MM.1S (cell line): ENCODE data around the gene CLEC17A.
"Not testable (repeated sequence)": the region's sequence is repeated elsewhere in the genome, so short reads cannot be mapped to it uniquely, and the experiment has no call there.

ENCODE experiments used
- DNase-seq: peaks from one replicate; pipeline ENCODE4 v3.0.0-alpha.2; 2015
- H2AFZ ChIP-seq: fragments of 300-600 bp; sonication (generic); 2 replicates; pipeline ENCODE4 v1.6.0; 2016; ENCODE audit warnings: antibody characterized with exemption, low read length
- H3F3A ChIP-seq: fragments of 300-600 bp; sonication (generic); 2 replicates; pipeline ENCODE4 v1.6.1; 2016; ENCODE audit warnings: mild to moderate bottlenecking, antibody characterized with exemption, low read length, moderate library complexity, mixed read lengths; ENCODE audit not compliant: insufficient read depth
- H3K27ac ChIP-seq: fragments of 300-600 bp; sonication (generic); 2 replicates; pipeline ENCODE4 v1.5.1; 2016; ENCODE audit warnings: mild to moderate bottlenecking, low read length
- H3K27me3 ChIP-seq: fragments of 300-600 bp; sonication (generic); replicated peaks from 2 replicates; pipeline ENCODE4 v1.6.0; 2016; ENCODE audit warnings: low read length; ENCODE audit not compliant: insufficient read depth
- H3K36me3 ChIP-seq: fragments of 300-600 bp; sonication (generic); replicated peaks from 2 replicates; pipeline ENCODE4 v1.6.1; 2016; ENCODE audit warnings: mild to moderate bottlenecking, low read length, mixed read lengths; ENCODE audit not compliant: insufficient read depth
- H3K4me1 ChIP-seq: fragments of 300-600 bp; sonication (generic); 2 replicates; pipeline ENCODE4 v1.6.1; 2016; ENCODE audit warnings: low read length, mixed read lengths
- H3K4me2 ChIP-seq: fragments of 300-600 bp; sonication (generic); 2 replicates; pipeline ENCODE4 v1.6.0; 2016; ENCODE audit warnings: low read depth, low read length
- H3K4me3 ChIP-seq: fragments of 300-600 bp; sonication (generic); 2 replicates; pipeline ENCODE4 v1.5.1; 2016; ENCODE audit warnings: low read length, mixed read lengths
- H3K79me2 ChIP-seq: fragments of 300-600 bp; sonication (generic); 2 replicates; pipeline ENCODE4 v1.6.1; 2016; ENCODE audit warnings: mixed run types, low read length, mixed read lengths
- H3K9ac ChIP-seq: fragments of 300-600 bp; sonication (generic); 2 replicates; pipeline ENCODE4 v1.6.1; 2016; ENCODE audit warnings: low read length, mixed read lengths
- H3K9me2 ChIP-seq: fragments of 300-600 bp; sonication (generic); replicated peaks from 2 replicates; pipeline ENCODE4 v1.6.1; 2016; ENCODE audit warnings: mild to moderate bottlenecking, low read length, mixed read lengths; ENCODE audit not compliant: insufficient read depth
- H3K9me3 ChIP-seq: fragments of 300-600 bp; sonication (generic); replicated peaks from 2 replicates; pipeline ENCODE4 v1.6.1; 2016; ENCODE audit warnings: mild to moderate bottlenecking, low read length, mixed read lengths; ENCODE audit not compliant: insufficient read depth
- H4K20me1 ChIP-seq: fragments of 300-600 bp; sonication (generic); 2 replicates; pipeline ENCODE4 v1.6.1; 2016; ENCODE audit warnings: mild to moderate bottlenecking, low read length, moderate library complexity, mixed read lengths; ENCODE audit not compliant: insufficient read depth
- EZH2 ChIP-seq: fragments of 300-600 bp; sonication (generic); optimal IDR thresholded peaks from 2 replicates; pipeline ENCODE3; 2017; ENCODE audit warnings: low read depth, mild to moderate bottlenecking, antibody characterized with exemption, low read length, mixed read lengths
- EZH2phosphoT487 ChIP-seq: fragments of 300-600 bp; sonication (generic); IDR thresholded peaks from 2 replicates; pipeline ENCODE4 v1.6.1; 2018; ENCODE audit warnings: antibody characterized with exemption, low read length
- TF ChIP-seq, protein P1 (sequence below): fragments of 300-600 bp; sonication (generic); IDR thresholded peaks from 2 replicates; pipeline ENCODE4 v1.5.1; 2016; ENCODE audit warnings: antibody characterized with exemption, low read length, mixed read lengths

The CLEC17A gene

GRCh38 chr19:14611051-14611450, 28.2 kb downstream of the CLEC17A start:
- Histone ChIP-seq H3K9me2 (no peaks in the 10 kb centered on the region), H4K20me1 (no peaks in the 10 kb centered on the region), H3K4me2 (no peak overlapping the region), H3K79me2 (no peaks in the 10 kb centered on the region), H3F3A (no peaks in the 10 kb centered on the region), H3K27me3 (peaks cover 35% of the 10 kb centered on the region), H3K36me3 (no peaks in the 10 kb centered on the region), H3K4me1 (no peaks in the 10 kb centered on the region), H3K9me3 (no peaks in the 10 kb centered on the region), H3K9ac (no peak overlapping the region), H3K4me3 (no peak overlapping the region), H3K27ac (no peak overlapping the region), H2AFZ (no peak overlapping the region)
- TF ChIP-seq, protein P1, sequence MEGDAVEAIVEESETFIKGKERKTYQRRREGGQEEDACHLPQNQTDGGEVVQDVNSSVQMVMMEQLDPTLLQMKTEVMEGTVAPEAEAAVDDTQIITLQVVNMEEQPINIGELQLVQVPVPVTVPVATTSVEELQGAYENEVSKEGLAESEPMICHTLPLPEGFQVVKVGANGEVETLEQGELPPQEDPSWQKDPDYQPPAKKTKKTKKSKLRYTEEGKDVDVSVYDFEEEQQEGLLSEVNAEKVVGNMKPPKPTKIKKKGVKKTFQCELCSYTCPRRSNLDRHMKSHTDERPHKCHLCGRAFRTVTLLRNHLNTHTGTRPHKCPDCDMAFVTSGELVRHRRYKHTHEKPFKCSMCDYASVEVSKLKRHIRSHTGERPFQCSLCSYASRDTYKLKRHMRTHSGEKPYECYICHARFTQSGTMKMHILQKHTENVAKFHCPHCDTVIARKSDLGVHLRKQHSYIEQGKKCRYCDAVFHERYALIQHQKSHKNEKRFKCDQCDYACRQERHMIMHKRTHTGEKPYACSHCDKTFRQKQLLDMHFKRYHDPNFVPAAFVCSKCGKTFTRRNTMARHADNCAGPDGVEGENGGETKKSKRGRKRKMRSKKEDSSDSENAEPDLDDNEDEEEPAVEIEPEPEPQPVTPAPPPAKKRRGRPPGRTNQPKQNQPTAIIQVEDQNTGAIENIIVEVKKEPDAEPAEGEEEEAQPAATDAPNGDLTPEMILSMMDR = no peak
- TF ChIP-seq EZH2phosphoT487 = no peak
- TF ChIP-seq EZH2 = no peak
- no peak for DNase-seq

DNA sequence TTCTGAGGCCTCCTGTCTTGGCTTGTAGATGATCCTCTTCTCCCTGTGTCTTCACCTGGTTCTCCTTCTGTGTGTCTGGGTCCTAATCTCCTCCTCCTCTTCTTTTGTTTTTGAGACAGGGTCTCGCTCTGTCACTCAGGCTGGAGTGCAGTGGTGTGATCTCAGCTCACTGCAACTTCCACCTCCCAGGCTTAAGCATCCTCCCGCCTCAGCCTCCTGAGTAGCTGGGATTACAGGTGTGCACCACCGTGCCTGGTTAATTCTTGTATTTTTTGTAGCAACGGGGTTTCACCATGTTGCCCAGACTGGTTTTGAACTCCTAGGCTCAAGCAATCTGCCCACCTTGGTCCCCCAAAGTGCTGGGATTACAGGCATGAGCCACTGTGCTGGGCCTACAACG, 29.4 kb downstream of the CLEC17A start:
- not testable (repeated sequence) for H3K9ac ChIP-seq, H3K9me3 ChIP-seq, H3K4me3 ChIP-seq, H3K27ac ChIP-seq, H3K4me2 ChIP-seq, H3F3A ChIP-seq, DNase-seq, H4K20me1 ChIP-seq, H3K4me1 ChIP-seq, H3K9me2 ChIP-seq, H3K79me2 ChIP-seq, H2AFZ ChIP-seq, H3K36me3 ChIP-seq
- peaks cover 34% of the 10 kb centered on the region for H3K27me3 ChIP-seq

DNA sequence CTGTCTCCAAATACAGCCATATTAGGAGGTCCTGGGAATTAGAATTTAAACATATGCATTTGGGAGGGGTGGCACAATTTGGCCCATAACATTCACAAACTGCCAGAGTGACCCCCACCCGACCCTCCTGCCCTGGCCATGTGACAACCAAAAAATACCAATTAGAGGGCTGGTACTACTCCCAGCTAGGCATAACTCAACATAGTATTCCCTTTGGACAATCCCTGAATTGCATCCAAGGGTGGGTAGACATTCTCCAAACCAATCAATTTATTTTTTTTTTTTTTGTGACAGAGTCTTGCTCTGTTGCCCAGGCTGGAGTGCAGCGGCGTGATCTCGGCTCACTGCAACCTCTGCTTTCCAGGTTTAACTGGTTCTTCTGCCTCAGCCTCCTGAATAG, 29.8 kb downstream of the CLEC17A start:
- Histone ChIP-seq H3K27ac (no peak overlapping the region), H3K9me2 (no peaks in the 10 kb centered on the region)

DNA sequence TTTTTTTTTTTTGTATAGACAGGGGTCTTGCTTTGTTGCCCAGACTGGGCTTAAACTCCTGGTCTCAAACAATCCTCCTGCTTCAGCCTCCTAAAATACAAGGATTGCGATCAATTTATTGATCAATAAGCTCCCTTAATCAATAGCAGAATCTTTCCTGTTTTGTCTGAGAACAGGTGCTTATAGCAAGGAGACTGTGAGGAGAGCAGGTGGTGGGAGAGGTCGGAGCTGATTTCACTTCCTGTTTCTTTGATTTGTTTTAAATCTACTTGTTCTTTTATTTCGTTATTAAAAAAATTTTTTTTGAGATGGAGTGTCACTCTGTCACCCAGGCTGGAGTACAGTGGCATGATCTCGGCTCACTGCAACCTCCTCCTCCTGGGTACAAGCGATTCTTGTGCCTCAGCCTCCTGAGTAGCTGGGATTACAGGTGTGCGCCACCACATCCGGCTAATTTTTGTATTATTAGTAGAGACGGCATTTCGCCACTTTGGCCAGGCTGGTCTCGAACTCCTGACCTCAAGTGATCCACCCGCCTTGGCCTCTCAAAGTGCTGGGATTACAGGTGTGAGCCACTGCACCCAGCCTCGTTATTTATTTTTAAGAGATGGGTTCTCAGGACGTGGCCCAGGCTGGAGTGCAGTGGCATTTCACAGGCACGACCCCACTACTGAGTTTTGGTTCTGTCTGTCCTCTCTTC, 30.7 kb downstream of the CLEC17A start:
- not testable (repeated sequence) for H3K36me3 ChIP-seq, H3K4me3 ChIP-seq, DNase-seq, H3K4me2 ChIP-seq, H3F3A ChIP-seq, H3K9ac ChIP-seq, H3K27ac ChIP-seq, H3K79me2 ChIP-seq, H3K4me1 ChIP-seq, H3K9me3 ChIP-seq, H4K20me1 ChIP-seq, H2AFZ ChIP-seq, H3K9me2 ChIP-seq
- H3K27me3 ChIP-seq = peaks cover 29% of the 10 kb centered on the region

More for the DNA sequence above, 29.8 kb downstream of the CLEC17A start:
- DNase-seq = no peak
- Histone ChIP-seq H3K9me3 (no peaks in the 10 kb centered on the region), H3F3A (no peaks in the 10 kb centered on the region), H3K79me2 (no peaks in the 10 kb centered on the region), H4K20me1 (no peaks in the 10 kb centered on the region), H3K36me3 (no peaks in the 10 kb centered on the region), H3K4me3 (no peak overlapping the region), H2AFZ (no peak overlapping the region), H3K4me1 (no peaks in the 10 kb centered on the region), H3K9ac (no peak overlapping the region), H3K27me3 (peaks cover 34% of the 10 kb centered on the region), H3K4me2 (no peak overlapping the region)
- TF ChIP-seq EZH2phosphoT487 = no peak
- TF ChIP-seq, protein P1 = no peak
- TF ChIP-seq EZH2 = no peak
